GM12878 (cell line): Measurements from ENCODE around the gene FASTK. TPM values are rescaled to one million over a fixed set of nuclear protein-coding genes. Genes with fewer than 3 reads are reported as not detected.

Experiments
- ASH2L ChIP-seq: fragments of 300-600, 200-600 bp; sonication (generic); IDR thresholded peaks from 2 replicates; pipeline ENCODE4 v1.6.1; 2017; ENCODE audit warnings: low read depth, mild to moderate bottlenecking, borderline replicate concordance
- ATF7 ChIP-seq: fragments of 450-650 bp; IDR thresholded peaks from 2 replicates; pipeline ENCODE4 v1.6.1; 2016; ENCODE audit warnings: low read depth, mild to moderate bottlenecking
- BHLHE40 ChIP-seq, 2 experiments: fragments of 450-650 bp in 1 of 2; IDR thresholded peaks; 2 replicates each; pipeline ENCODE4 v1.6.1; 2011 to 2017; ENCODE audit warnings: low read depth in 2 of 2, borderline replicate concordance in 1 of 2, improper control_type of control experiment in 1 of 2, low read length in 1 of 2, mild to moderate bottlenecking in 1 of 2
- BMI1 ChIP-seq: fragments of 450-650 bp; IDR thresholded peaks from 2 replicates; pipeline ENCODE4 v1.6.1; 2016; ENCODE audit warnings: mild to moderate bottlenecking, moderate library complexity, borderline replicate concordance
- CREM ChIP-seq: IDR thresholded peaks from 2 replicates; pipeline ENCODE4 v1.6.1; 2014; ENCODE audit warnings: antibody characterized with exemption, low read depth
- DPF2 ChIP-seq: fragments of 450-650 bp; IDR thresholded peaks from 2 replicates; pipeline ENCODE4 v1.6.1; 2017; ENCODE audit warnings: mild to moderate bottlenecking
- EED ChIP-seq: sonication (generic); IDR thresholded peaks from 2 replicates; pipeline ENCODE4 v1.6.1; 2016; ENCODE audit warnings: antibody characterized with exemption, low read depth
- ELK1 ChIP-seq: IDR thresholded peaks from 2 replicates; pipeline ENCODE4 v1.6.1; 2012; ENCODE audit warnings: low read depth, low read length, improper control_type of control experiment
- ETV6 ChIP-seq, 2 experiments: fragments of 450-650 bp in 1 of 2; IDR thresholded peaks in 1 of 2; conservative IDR thresholded peaks in 1 of 2; 2 replicates each; pipeline ENCODE4 v1.6.1; 2014; ENCODE audit warnings: antibody characterized with exemption in 1 of 2, borderline replicate concordance in 1 of 2, low read depth in 1 of 2, mild to moderate bottlenecking in 1 of 2, moderate library complexity in 1 of 2
- FOS ChIP-seq: IDR thresholded peaks from 3 replicates; pipeline ENCODE4 v1.6.1; 2011; ENCODE audit warnings: borderline replicate concordance; ENCODE audit not compliant: insufficient read length; ENCODE audit errors: extremely low read depth
- HDAC6 ChIP-seq: fragments of 200-600 bp; sonication (generic); IDR thresholded peaks from one replicate; pipeline ENCODE4 v1.8.0; 2017; ENCODE audit warnings: antibody characterized with exemption; ENCODE audit not compliant: unreplicated experiment
- MYC ChIP-seq: IDR thresholded peaks from 2 replicates; pipeline ENCODE4 v1.6.1; 2011; ENCODE audit warnings: mild to moderate bottlenecking, low read length, moderate library complexity, inconsistent platforms; ENCODE audit not compliant: insufficient read depth, insufficient replicate concordance, insufficient read length, severe bottlenecking
- NFYB ChIP-seq: IDR thresholded peaks from 2 replicates; pipeline ENCODE4 v1.6.1; 2011; ENCODE audit warnings: low read depth, mild to moderate bottlenecking, low read length, improper control_type of control experiment, moderate library complexity; ENCODE audit not compliant: insufficient read depth
- PAX8 ChIP-seq: fragments of 450-650 bp; IDR thresholded peaks from 2 replicates; pipeline ENCODE4 v1.6.1; 2017; ENCODE audit warnings: mild to moderate bottlenecking, moderate library complexity
- POLR2A ChIP-seq: IDR thresholded peaks from 2 replicates; pipeline ENCODE4 v1.6.1; 2011; ENCODE audit warnings: low read depth, mild to moderate bottlenecking, low read length
- POLR2AphosphoS2 ChIP-seq: IDR thresholded peaks from 2 replicates; pipeline ENCODE4 v1.6.1; 2011; ENCODE audit warnings: low read depth, mild to moderate bottlenecking, low read length, improper control_type of control experiment, moderate library complexity
- POLR2AphosphoS5 ChIP-seq: IDR thresholded peaks from 2 replicates; pipeline ENCODE4 v1.6.1; 2011; ENCODE audit warnings: mild to moderate bottlenecking, low read length, inconsistent platforms
- RAD21 ChIP-seq: IDR thresholded peaks from 2 replicates; pipeline ENCODE4 v1.6.1; 2011; ENCODE audit warnings: mild to moderate bottlenecking, low read depth, low read length, moderate library complexity; ENCODE audit not compliant: insufficient read depth
- RFX5 ChIP-seq: IDR thresholded peaks from 2 replicates; pipeline ENCODE4 v1.6.1; 2011; ENCODE audit warnings: low read depth, low read length, improper control_type of control experiment
- SMAD1 ChIP-seq: fragments of 450-650 bp; IDR thresholded peaks from 2 replicates; pipeline ENCODE4 v1.6.1; 2018; ENCODE audit warnings: mild to moderate bottlenecking, low read depth; ENCODE audit not compliant: partially characterized antibody
- SMARCA5 ChIP-seq: fragments of 450-650 bp; IDR thresholded peaks from 2 replicates; pipeline ENCODE4 v1.6.1; 2017; ENCODE audit warnings: mild to moderate bottlenecking
- TCF3 ChIP-seq: IDR thresholded peaks from 2 replicates; pipeline ENCODE4 v1.6.1; 2012; ENCODE audit warnings: low read depth, mild to moderate bottlenecking, low read length, borderline replicate concordance; ENCODE audit not compliant: insufficient read depth
- ZNF274 ChIP-seq: IDR thresholded peaks from one replicate; pipeline ENCODE4 v1.8.0; 2011; ENCODE audit not compliant: insufficient read length, insufficient read depth
- ZNF384 ChIP-seq: IDR thresholded peaks from 2 replicates; pipeline ENCODE4 v1.6.1; 2012; ENCODE audit warnings: low read depth, mild to moderate bottlenecking, low read length, improper control_type of control experiment, borderline replicate concordance
- ZSCAN29 ChIP-seq: fragments of 450-650 bp; IDR thresholded peaks from 2 replicates; pipeline ENCODE4 v1.6.1; 2017; ENCODE audit warnings: mild to moderate bottlenecking, moderate library complexity
- polyA plus RNA-seq, 11 experiments: library from polyadenylated mRNA; depleted of rRNA in 4 of 11; unstranded in 6 of 11; stranded (reverse) in 5 of 11; fragments of >200 nt; fragmentation: Nextera tagmentation in 4 of 11; fragmentation: Illumina TruSeq in 1 of 11; extraction: Ambion mirVana in 4 of 11; extraction: Trizol in 1 of 11; gene quantifications; 1 replicate in 1 of 11; 2 replicates in 10 of 11; pipeline versions ENCODE4 v1.2.1 to v1.2.3, GENCODE V29; 2011 to 2016; ENCODE audit warnings: inconsistent platforms in 2 of 11, missing spikeins in 2 of 11, low read depth in 1 of 11
- total RNA-seq, 4 experiments: library from RNA; depleted of rRNA in 3 of 4; stranded (reverse); fragments of >200 nt in 3 of 4; fragmentation: Illumina TruSeq in 1 of 4; extraction: Trizol in 1 of 4; gene quantifications; 2 replicates each; pipeline versions ENCODE4 v1.2.1 to v1.2.3, GENCODE V29; 2013 to 2021
- TF ChIP-seq, protein P1 (sequence below): IDR thresholded peaks from 2 replicates; pipeline ENCODE4 v1.6.1; 2012; ENCODE audit warnings: mild to moderate bottlenecking, low read depth, low read length

Gene FASTK
- total and polyA plus RNA-seq, 10 of the 15 experiments (the other 5 are each of a cell fraction or from before 2014, with no cell fraction given): 0.19 to 102 (median 54.5) TPM

GRCh38 chr7:151028131-151028947, 52.3 kb downstream of the FASTK start, which contains the start of gene ABCB8 (continued):
- TF ChIP-seq FOS: peak; percentile 96
- TF ChIP-seq ZSCAN29: no peak
- TF ChIP-seq, protein P1, sequence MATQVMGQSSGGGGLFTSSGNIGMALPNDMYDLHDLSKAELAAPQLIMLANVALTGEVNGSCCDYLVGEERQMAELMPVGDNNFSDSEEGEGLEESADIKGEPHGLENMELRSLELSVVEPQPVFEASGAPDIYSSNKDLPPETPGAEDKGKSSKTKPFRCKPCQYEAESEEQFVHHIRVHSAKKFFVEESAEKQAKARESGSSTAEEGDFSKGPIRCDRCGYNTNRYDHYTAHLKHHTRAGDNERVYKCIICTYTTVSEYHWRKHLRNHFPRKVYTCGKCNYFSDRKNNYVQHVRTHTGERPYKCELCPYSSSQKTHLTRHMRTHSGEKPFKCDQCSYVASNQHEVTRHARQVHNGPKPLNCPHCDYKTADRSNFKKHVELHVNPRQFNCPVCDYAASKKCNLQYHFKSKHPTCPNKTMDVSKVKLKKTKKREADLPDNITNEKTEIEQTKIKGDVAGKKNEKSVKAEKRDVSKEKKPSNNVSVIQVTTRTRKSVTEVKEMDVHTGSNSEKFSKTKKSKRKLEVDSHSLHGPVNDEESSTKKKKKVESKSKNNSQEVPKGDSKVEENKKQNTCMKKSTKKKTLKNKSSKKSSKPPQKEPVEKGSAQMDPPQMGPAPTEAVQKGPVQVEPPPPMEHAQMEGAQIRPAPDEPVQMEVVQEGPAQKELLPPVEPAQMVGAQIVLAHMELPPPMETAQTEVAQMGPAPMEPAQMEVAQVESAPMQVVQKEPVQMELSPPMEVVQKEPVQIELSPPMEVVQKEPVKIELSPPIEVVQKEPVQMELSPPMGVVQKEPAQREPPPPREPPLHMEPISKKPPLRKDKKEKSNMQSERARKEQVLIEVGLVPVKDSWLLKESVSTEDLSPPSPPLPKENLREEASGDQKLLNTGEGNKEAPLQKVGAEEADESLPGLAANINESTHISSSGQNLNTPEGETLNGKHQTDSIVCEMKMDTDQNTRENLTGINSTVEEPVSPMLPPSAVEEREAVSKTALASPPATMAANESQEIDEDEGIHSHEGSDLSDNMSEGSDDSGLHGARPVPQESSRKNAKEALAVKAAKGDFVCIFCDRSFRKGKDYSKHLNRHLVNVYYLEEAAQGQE: no peak
- 0 out of 2 replicates have a peak, but pooled peaks have one; percentile 60 for TF ChIP-seq SMARCA5
- TF ChIP-seq BHLHE40 (IDR thresholded peaks at IDR 0.05; ENCODE audit: borderline replicate concordance in 1 of 2, low read depth in 2 of 2, low read length in 1 of 2): peak in 1 of 2 experiments; percentile 24; a peak in 1 of 4 replicates
- TF ChIP-seq POLR2AphosphoS2: 0 out of 2 replicates have a peak, but pooled peaks have one; percentile 24
- TF ChIP-seq ETV6 (conservative IDR thresholded peaks at IDR 0.05 in 1 of 2, IDR thresholded peaks at IDR 0.05 in 1 of 2; ENCODE audit: borderline replicate concordance in 1 of 2, low read depth in 1 of 2): no peak
- TF ChIP-seq CREM: peak; percentile 60
- TF ChIP-seq POLR2A: peak; percentile 60; the same call in 1 of the 2 replicates
- 0 out of 2 replicates have a peak, but pooled peaks have one; percentile 34 for TF ChIP-seq RAD21
- no peak for TF ChIP-seq MYC
- TF ChIP-seq EED: peak; percentile 42; the same call in 1 of the 2 replicates
- TF ChIP-seq ZNF384: no peak
- no peak; the same call in none of the 2 replicates for TF ChIP-seq ATF7
- TF ChIP-seq PAX8: no peak
- no peak for TF ChIP-seq SMAD1
- no peak; the same call in 1 of the 2 replicates for TF ChIP-seq RFX5
- TF ChIP-seq NFYB: peak; percentile 98
- TF ChIP-seq ZNF274: no peak
- peak; percentile 86 for TF ChIP-seq BMI1
- no peak for TF ChIP-seq HDAC6
- peak; percentile 16; the same call in 1 of the 2 replicates for TF ChIP-seq ELK1
- TF ChIP-seq TCF3: peak; percentile 72; the same call in 1 of the 2 replicates
- TF ChIP-seq ASH2L: no peak
- TF ChIP-seq DPF2: peak; percentile 95
- peak; percentile 50; the same call in 1 of the 2 replicates for TF ChIP-seq POLR2AphosphoS5
